Lower leg skin (tissue), 3 donors: ENCODE results near the gene PHF13.

Source experiments
- POLR2A ChIP-seq, 2 donors: fragments of 450-650 bp; IDR thresholded peaks; one replicate each; pipeline ENCODE4 v1.6.1; 2016 to 2017; ENCODE audit warnings: antibody characterized with exemption in 2 of 2, mild to moderate bottlenecking in 1 of 2, moderate library complexity in 1 of 2
- TF ChIP-seq, protein P1 (sequence below), 3 donors: fragments of 450-650 bp; IDR thresholded peaks; one replicate each; pipeline ENCODE4 v1.5.1; 2016; ENCODE audit warnings: antibody characterized with exemption in 3 of 3, mild to moderate bottlenecking in 3 of 3, moderate library complexity in 2 of 3

DNA sequence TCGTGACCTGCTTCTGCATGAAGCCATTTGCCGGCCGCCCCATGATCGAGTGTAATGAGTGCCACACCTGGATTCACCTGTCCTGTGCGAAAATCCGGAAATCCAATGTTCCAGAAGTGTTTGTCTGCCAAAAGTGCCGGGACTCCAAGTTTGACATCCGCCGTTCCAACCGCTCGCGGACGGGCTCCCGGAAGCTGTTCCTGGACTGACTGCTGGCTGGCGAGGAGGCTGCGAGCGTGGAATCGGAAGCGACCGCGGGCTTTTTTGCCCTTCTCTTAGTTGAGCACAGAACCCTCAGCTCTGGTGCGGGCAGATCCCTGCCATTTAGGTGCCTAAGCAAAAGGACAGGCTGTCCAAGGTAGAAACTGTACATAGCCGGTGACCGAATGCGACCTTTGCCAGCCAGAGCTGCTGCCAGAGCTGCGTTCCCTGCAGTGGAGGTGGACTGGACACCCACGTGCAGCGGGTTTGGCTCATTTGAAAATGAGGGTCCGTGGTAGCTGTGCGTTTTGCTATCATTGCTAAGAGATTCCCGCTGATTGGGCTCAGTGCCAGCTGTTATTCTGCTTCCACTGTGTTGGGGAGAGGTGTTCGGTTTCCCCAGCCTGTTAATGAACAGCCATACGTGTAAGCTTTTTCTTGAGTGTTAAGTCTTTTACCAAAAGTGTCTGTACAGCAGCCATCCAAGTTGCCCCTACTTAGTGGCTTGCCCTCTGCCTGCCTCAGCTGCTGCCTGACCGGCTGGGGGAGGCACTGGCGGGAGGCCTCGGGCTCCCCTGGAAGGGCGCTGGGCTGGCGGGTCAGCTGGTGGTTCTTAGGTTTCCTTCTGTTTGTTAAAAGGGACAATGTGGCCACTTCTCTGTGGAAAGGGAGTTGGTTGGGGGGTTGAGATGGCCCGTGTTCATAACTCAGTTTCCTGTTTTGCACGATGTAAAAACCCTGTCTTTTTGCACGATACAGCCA is 8.2 kb downstream of the PHF13 start:
- TF ChIP-seq, protein P1, sequence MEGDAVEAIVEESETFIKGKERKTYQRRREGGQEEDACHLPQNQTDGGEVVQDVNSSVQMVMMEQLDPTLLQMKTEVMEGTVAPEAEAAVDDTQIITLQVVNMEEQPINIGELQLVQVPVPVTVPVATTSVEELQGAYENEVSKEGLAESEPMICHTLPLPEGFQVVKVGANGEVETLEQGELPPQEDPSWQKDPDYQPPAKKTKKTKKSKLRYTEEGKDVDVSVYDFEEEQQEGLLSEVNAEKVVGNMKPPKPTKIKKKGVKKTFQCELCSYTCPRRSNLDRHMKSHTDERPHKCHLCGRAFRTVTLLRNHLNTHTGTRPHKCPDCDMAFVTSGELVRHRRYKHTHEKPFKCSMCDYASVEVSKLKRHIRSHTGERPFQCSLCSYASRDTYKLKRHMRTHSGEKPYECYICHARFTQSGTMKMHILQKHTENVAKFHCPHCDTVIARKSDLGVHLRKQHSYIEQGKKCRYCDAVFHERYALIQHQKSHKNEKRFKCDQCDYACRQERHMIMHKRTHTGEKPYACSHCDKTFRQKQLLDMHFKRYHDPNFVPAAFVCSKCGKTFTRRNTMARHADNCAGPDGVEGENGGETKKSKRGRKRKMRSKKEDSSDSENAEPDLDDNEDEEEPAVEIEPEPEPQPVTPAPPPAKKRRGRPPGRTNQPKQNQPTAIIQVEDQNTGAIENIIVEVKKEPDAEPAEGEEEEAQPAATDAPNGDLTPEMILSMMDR (IDR thresholded peaks at IDR 0.05) = no peak
- no peak for TF ChIP-seq POLR2A (IDR thresholded peaks at IDR 0.05)
